K562 (cell line): ENCODE data around the gene OR8A1.

ENCODE experiments used
- BRD4 ChIP-seq: fragments of 200-600 bp; sonication (generic); IDR thresholded peaks from 2 replicates; pipeline ENCODE4 v1.6.1; 2017; ENCODE audit warnings: inconsistent platforms
- CREB1 ChIP-seq, 2 experiments: sonication (generic) in 1 of 2; formaldehyde crosslinking in 1 of 2; IDR thresholded peaks; 2 replicates each; pipeline versions ENCODE4 v1.6.1 to v1.8.0; 2012 to 2022; ENCODE audit warnings: inconsistent platforms in 1 of 2, mild to moderate bottlenecking in 1 of 2, missing genetic modification reagents in 1 of 2, moderate library complexity in 1 of 2
- EZH2 ChIP-seq: IDR thresholded peaks from 2 replicates; pipeline ENCODE4 v1.6.1; 2012; ENCODE audit warnings: low read depth, mild to moderate bottlenecking, inconsistent platforms, low read length, borderline replicate concordance
- NR3C1 ChIP-seq: sonication (generic); formaldehyde crosslinking; IDR thresholded peaks from 2 replicates; pipeline ENCODE4 v1.8.1; 2022; ENCODE audit warnings: missing genetic modification reagents
- SIN3A ChIP-seq, 2 experiments: fragments of 150-350 bp in 1 of 2; IDR thresholded peaks; 2 replicates each; pipeline ENCODE4 v1.6.1; 2011 to 2016; ENCODE audit warnings: borderline replicate concordance in 2 of 2, low read depth in 2 of 2, low read length in 2 of 2, mild to moderate bottlenecking in 2 of 2, moderate library complexity in 2 of 2; ENCODE audit not compliant: control insufficient read depth in 1 of 2
- SMAD4 ChIP-seq: fragments of 250-450 bp; sonication (Bioruptor Pico); conservative IDR thresholded peaks from 2 replicates; pipeline ENCODE4 v1.8.0; 2021; ENCODE audit warnings: inconsistent platforms, mild to moderate bottlenecking, moderate library complexity
- SP1 ChIP-seq: sonication (generic); formaldehyde crosslinking; IDR thresholded peaks from 2 replicates; pipeline ENCODE4 v1.8.1; 2022; ENCODE audit warnings: mild to moderate bottlenecking, missing genetic modification reagents
- ZFP36 ChIP-seq: fragments of 150-350 bp; IDR thresholded peaks from 2 replicates; pipeline ENCODE4 v1.6.1; 2018; ENCODE audit warnings: low read length, low read depth; ENCODE audit not compliant: partially characterized antibody
- TF ChIP-seq, protein P1 (sequence below), 3 experiments: IDR thresholded peaks in 2 of 3; conservative IDR thresholded peaks in 1 of 3; 2 replicates each; pipeline ENCODE4 v1.5.1; 2011 to 2012; ENCODE audit warnings: low read length in 3 of 3, mild to moderate bottlenecking in 3 of 3, control low read depth in 2 of 3, improper control_type of control experiment in 1 of 3, inconsistent platforms in 1 of 3, low read depth in 1 of 3, mixed read lengths in 1 of 3, moderate library complexity in 1 of 3; ENCODE audit not compliant: insufficient read depth in 2 of 3
- TF ChIP-seq, protein P2 (sequence below), 2 experiments: fragments of 200-800 bp in 1 of 2; sonication (Bioruptor generic) in 1 of 2; sonication (generic) in 1 of 2; formaldehyde crosslinking in 1 of 2; IDR thresholded peaks in 1 of 2; conservative IDR thresholded peaks in 1 of 2; 2 replicates each; pipeline versions ENCODE4 v1.5.0 to v1.6.1; 2016 to 2020; ENCODE audit warnings: missing compliant biosample characterization in 1 of 2, missing genetic modification characterization in 1 of 2, missing genetic modification reagents in 1 of 2

DNA sequence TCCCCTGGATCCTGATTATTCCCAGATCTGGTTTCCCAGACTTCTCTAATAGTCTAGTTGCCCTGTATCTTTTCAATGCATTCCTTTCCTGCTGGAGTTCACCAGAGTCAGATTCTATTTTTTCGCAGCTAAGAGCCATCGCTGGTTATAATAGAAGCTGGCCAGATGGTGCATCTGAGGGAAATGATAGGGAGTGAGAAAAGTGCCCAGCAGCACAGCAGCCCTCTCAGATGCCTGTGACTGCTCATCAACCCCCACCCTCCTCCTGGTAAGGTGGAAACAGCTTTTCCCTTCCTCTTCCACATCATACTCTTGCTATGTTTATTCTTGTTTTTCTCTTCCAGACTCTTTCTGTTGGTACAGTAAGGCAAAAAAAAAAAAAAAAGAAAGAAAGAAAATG is 12.8 kb downstream of the OR8A1 start:
- TF ChIP-seq, protein P1, sequence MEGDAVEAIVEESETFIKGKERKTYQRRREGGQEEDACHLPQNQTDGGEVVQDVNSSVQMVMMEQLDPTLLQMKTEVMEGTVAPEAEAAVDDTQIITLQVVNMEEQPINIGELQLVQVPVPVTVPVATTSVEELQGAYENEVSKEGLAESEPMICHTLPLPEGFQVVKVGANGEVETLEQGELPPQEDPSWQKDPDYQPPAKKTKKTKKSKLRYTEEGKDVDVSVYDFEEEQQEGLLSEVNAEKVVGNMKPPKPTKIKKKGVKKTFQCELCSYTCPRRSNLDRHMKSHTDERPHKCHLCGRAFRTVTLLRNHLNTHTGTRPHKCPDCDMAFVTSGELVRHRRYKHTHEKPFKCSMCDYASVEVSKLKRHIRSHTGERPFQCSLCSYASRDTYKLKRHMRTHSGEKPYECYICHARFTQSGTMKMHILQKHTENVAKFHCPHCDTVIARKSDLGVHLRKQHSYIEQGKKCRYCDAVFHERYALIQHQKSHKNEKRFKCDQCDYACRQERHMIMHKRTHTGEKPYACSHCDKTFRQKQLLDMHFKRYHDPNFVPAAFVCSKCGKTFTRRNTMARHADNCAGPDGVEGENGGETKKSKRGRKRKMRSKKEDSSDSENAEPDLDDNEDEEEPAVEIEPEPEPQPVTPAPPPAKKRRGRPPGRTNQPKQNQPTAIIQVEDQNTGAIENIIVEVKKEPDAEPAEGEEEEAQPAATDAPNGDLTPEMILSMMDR (IDR thresholded peaks at IDR 0.05 in 2 of 3, conservative IDR thresholded peaks at IDR 0.05 in 1 of 3; ENCODE audit: insufficient read depth in 2 of 3, low read depth in 1 of 3, low read length in 3 of 3): no peak
- no peak for TF ChIP-seq ZFP36
- no peak for TF ChIP-seq SMAD4 (CRISPR knock-in tag)
- no peak for TF ChIP-seq CREB1 (IDR thresholded peaks at IDR 0.05)
- TF ChIP-seq CREB1 (CRISPR knock-in tag; IDR thresholded peaks at IDR 0.05): no peak
- TF ChIP-seq EZH2: no peak
- TF ChIP-seq BRD4: no peak
- TF ChIP-seq SP1: no peak
- no peak for TF ChIP-seq SIN3A (IDR thresholded peaks at IDR 0.05; ENCODE audit: borderline replicate concordance in 2 of 2, control insufficient read depth in 1 of 2, low read depth in 2 of 2, low read length in 2 of 2)
- TF ChIP-seq NR3C1 (CRISPR knock-in tag): no peak
- TF ChIP-seq, protein P2, sequence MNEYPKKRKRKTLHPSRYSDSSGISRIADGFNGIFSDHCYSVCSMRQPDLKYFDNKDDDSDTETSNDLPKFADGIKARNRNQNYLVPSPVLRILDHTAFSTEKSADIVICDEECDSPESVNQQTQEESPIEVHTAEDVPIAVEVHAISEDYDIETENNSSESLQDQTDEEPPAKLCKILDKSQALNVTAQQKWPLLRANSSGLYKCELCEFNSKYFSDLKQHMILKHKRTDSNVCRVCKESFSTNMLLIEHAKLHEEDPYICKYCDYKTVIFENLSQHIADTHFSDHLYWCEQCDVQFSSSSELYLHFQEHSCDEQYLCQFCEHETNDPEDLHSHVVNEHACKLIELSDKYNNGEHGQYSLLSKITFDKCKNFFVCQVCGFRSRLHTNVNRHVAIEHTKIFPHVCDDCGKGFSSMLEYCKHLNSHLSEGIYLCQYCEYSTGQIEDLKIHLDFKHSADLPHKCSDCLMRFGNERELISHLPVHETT (CRISPR knock-in tag; conservative IDR thresholded peaks at IDR 0.05 in 1 of 2, IDR thresholded peaks at IDR 0.05 in 1 of 2): no peak
